ENCODE data around the gene MCOLN1. TPM values are rescaled to one million over a fixed set of nuclear protein-coding genes. Genes with fewer than 3 reads are reported as not detected.

Gene MCOLN1
- total and polyA plus RNA-seq, 2 of the 4 experiments (the other 2 are of a cell fraction) = 3.4 to 19.6 TPM

GRCh38 chr19:7482584-7483439 lies 39.6 kb upstream of the MCOLN1 start:
- CTCF ChIA-PET = no interaction called here
- Histone ChIP-seq H3K4me2 (ENCODE audit: low read depth, low read length) (no peak overlapping the region), H3K23ac (ENCODE audit: low read depth, low read length) (no peak overlapping the region; the same call in 1 of the 2 replicates), H3K4ac (ENCODE audit: low read depth, low read length) (no peak overlapping the region), H2AFZ (replicated peaks; ENCODE audit: low read length, poor library complexity) (peak overlapping the region; percentile 67), H4K5ac (ENCODE audit: low read depth, low read length) (no peak overlapping the region), H3K9me3 (ENCODE audit: control insufficient read depth, insufficient read depth, low read length) (no peaks in the 10 kb centered on the region; the same call in 1 of the 2 replicates), H2BK15ac (ENCODE audit: low read depth, low read length) (no peak overlapping the region), H3K79me1 (ENCODE audit: low read depth in 1 of 2, low read length in 2 of 2) (no peaks in the 10 kb centered on the region), H4K8ac (ENCODE audit: low read depth in 2 of 2, low read length in 2 of 2) (no peak overlapping the region), H3K27me3 (ENCODE audit: control insufficient read depth, insufficient read depth, low read length) (no peaks in the 10 kb centered on the region), H3K14ac (replicated peaks; ENCODE audit: low read depth, low read length) (no peak overlapping the region), H3K4me3 (ENCODE audit: insufficient read depth, low read depth, low read length) (no peak overlapping the region), H3K36me3 (ENCODE audit: control insufficient read depth, insufficient read depth, low read length) (peaks cover 1% of the 10 kb centered on the region; the same call in 1 of the 2 replicates), H2AK5ac (ENCODE audit: low read depth, low read length) (no peak overlapping the region; the same call in 1 of the 2 replicates), H3K4me1 (ENCODE audit: control insufficient read depth, insufficient read depth, low read length) (peaks cover 2% of the 10 kb centered on the region; the same call in 1 of the 2 replicates), H3K56ac (ENCODE audit: extremely low read depth, insufficient read depth, low read length) (no peak overlapping the region), H2BK5ac (ENCODE audit: low read depth, low read length, poor library complexity, severe bottlenecking) (no peak overlapping the region), H2AK9ac (replicated peaks; ENCODE audit: low read depth, low read length, poor library complexity) (peak overlapping the region; percentile 62), H3K9me1 (ENCODE audit: insufficient read depth, low read length) (no peaks in the 10 kb centered on the region), H4K20me1 (ENCODE audit: insufficient read depth, low read length) (no peaks in the 10 kb centered on the region), H2BK20ac (ENCODE audit: low read depth, low read length) (no peak overlapping the region), H3K27ac (ENCODE audit: insufficient read depth, low read length) (no peak overlapping the region), H3K9ac (ENCODE audit: low read depth, low read length) (no peak overlapping the region), H3K18ac (ENCODE audit: low read depth, low read length) (no peak overlapping the region), H4K91ac (ENCODE audit: insufficient read depth, low read depth, low read length) (no peak overlapping the region), H2BK120ac (ENCODE audit: low read depth, low read length) (no peak overlapping the region)
- in situ Hi-C loops (cut with MboI; ENCODE audit: low sequenced_read_pairs) (no loop called here), intact Hi-C loops (cut with micrococcal nuclease) (no loop called here), dilution Hi-C loops (cut with HindIII; ENCODE audit: low sequenced_read_pairs, unreplicated experiment) (no loop called here)
- POLR2A ChIA-PET (ENCODE audit: unreplicated experiment) = no interaction called here
- TF ChIP-seq MXI1 (IDR thresholded peaks at IDR 0.05; ENCODE audit: borderline replicate concordance, low read depth, low read length) (no peak), CEBPB (IDR thresholded peaks at IDR 0.05; ENCODE audit: low read depth, low read length) (no peak), USF2 (IDR thresholded peaks at IDR 0.05; ENCODE audit: low read depth, low read length) (no peak), MAZ (IDR thresholded peaks at IDR 0.05; ENCODE audit: borderline replicate concordance, low read depth, low read length) (no peak), ELK1 (IDR thresholded peaks at IDR 0.05; ENCODE audit: borderline replicate concordance, low read depth, low read length) (no peak), FOS (IDR thresholded peaks at IDR 0.05; ENCODE audit: low read depth, low read length) (no peak), POLR2A (IDR thresholded peaks at IDR 0.05; ENCODE audit: low read depth, low read length) (no peak), MAFK (IDR thresholded peaks at IDR 0.05; ENCODE audit: low read depth, low read length) (no peak)
- TF ChIP-seq, protein P1, sequence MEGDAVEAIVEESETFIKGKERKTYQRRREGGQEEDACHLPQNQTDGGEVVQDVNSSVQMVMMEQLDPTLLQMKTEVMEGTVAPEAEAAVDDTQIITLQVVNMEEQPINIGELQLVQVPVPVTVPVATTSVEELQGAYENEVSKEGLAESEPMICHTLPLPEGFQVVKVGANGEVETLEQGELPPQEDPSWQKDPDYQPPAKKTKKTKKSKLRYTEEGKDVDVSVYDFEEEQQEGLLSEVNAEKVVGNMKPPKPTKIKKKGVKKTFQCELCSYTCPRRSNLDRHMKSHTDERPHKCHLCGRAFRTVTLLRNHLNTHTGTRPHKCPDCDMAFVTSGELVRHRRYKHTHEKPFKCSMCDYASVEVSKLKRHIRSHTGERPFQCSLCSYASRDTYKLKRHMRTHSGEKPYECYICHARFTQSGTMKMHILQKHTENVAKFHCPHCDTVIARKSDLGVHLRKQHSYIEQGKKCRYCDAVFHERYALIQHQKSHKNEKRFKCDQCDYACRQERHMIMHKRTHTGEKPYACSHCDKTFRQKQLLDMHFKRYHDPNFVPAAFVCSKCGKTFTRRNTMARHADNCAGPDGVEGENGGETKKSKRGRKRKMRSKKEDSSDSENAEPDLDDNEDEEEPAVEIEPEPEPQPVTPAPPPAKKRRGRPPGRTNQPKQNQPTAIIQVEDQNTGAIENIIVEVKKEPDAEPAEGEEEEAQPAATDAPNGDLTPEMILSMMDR (conservative IDR thresholded peaks at IDR 0.05; ENCODE audit: low read depth, low read length) = no peak
- ATAC-seq (ENCODE audit: low read depth) (no peak), DNase-seq (no peak)
- 60% methylated on average over 4 of the region's 37 CpGs; no CpG with 5 or more reads in 1 of the 2 experiments for WGBS, 2 experiments (ENCODE audit: extremely low coverage in 2 of 2, insufficient read length in 1 of 2)
- BruUV-seq (replicated peaks) = no TSS peak

Data from IMR-90 (cell line).